Body of pancreas (tissue), 4 donors: ENCODE data around the gene RMI2.

Source experiments
- CTCF ChIP-seq, 7 experiments: fragments of 450-650 bp in 4 of 7; fragments of 200-600 bp in 3 of 7; sonication (generic) in 3 of 7; IDR thresholded peaks; one replicate each; pipeline ENCODE4 v1.5.1; 2016 to 2019; ENCODE audit warnings: antibody characterized with exemption in 7 of 7
- POLR2A ChIP-seq, 3 donors: fragments of 450-650 bp; IDR thresholded peaks; one replicate each; pipeline ENCODE4 v1.6.1; 2016; ENCODE audit warnings: antibody characterized with exemption in 3 of 3, mild to moderate bottlenecking in 2 of 3

GRCh38 chr16:11307639-11308492 lies 37.4 kb upstream of the RMI2 start:
- TF ChIP-seq CTCF (IDR thresholded peaks at IDR 0.05) (no peak), POLR2A (IDR thresholded peaks at IDR 0.05) (no peak)
